Large intestine (tissue), 3 donors: Measurements from ENCODE around the gene DTX3. TPM values are rescaled to one million over a fixed set of nuclear protein-coding genes. Genes with fewer than 3 reads are reported as not detected.
"Not testable (repeated sequence)": the region's sequence is repeated elsewhere in the genome, so short reads cannot be mapped to it uniquely, and the experiment has no call there.

Source experiments
- DNase-seq, 2 donors: peaks; one replicate each; pipeline versions ENCODE4 v3.0.0 to v3.0.0-alpha.2; 2013
- H3K27ac ChIP-seq: one replicate; pipeline ENCODE4 v1.5.1; 2013; ENCODE audit warnings: low read length
- H3K27me3 ChIP-seq: 2 replicates; pipeline ENCODE4 v1.6.1; 2013; ENCODE audit warnings: low read length; ENCODE audit not compliant: control insufficient read depth, insufficient read depth
- H3K36me3 ChIP-seq: 2 replicates; pipeline ENCODE4 v1.6.1; 2013; ENCODE audit warnings: low read length; ENCODE audit not compliant: control insufficient read depth, insufficient read depth
- H3K4me1 ChIP-seq: one replicate; pipeline ENCODE4 v1.6.1; 2013; ENCODE audit warnings: low read length; ENCODE audit not compliant: control insufficient read depth, insufficient read depth
- H3K4me3 ChIP-seq: one replicate; pipeline ENCODE4 v1.5.1; 2013; ENCODE audit warnings: low read length
- H3K9me3 ChIP-seq: one replicate; pipeline ENCODE4 v1.6.1; 2013; ENCODE audit warnings: mild to moderate bottlenecking, low read depth, low read length, moderate library complexity; ENCODE audit not compliant: control insufficient read depth
- WGBS: methylation state at CpG from one replicate; pipeline ENCODE4 v1.1.5; 2013; ENCODE audit warnings: low lambda C conversion rate; ENCODE audit not compliant: insufficient coverage; 5-methylcytosine and 5-hydroxymethylcytosine counted together
- polyA plus RNA-seq: library from polyadenylated mRNA; unstranded; fragments of 120-200 nt; gene quantifications from one replicate; pipeline ENCODE4 v1.2.1, GENCODE V29; 2013

The DTX3 gene
- polyA plus RNA-seq, 1 donor = 25.9 TPM

- Histone ChIP-seq H3K27me3 (no peaks in the 10 kb centered on the region), H3K9me3 (peaks cover 6% of the 10 kb centered on the region), H3K36me3 (no peaks in the 10 kb centered on the region), H3K27ac (no peak overlapping the region), H3K4me1 (no peaks in the 10 kb centered on the region), H3K4me3 (no peak overlapping the region)
- WGBS = no CpG with 5 or more reads among the region's 23 CpGs
- DNase-seq = no peak
Measured at GRCh38 chr12:57655541-57656240, 51.1 kb downstream of the DTX3 start.

GRCh38 chr12:57656408-57656807, 51.8 kb downstream of the DTX3 start:
- no CpG with 5 or more reads among the region's 4 CpGs for WGBS
- not testable (repeated sequence) for DNase-seq, H3K4me3 ChIP-seq, H3K4me1 ChIP-seq, H3K9me3 ChIP-seq, H3K27me3 ChIP-seq, H3K27ac ChIP-seq, H3K36me3 ChIP-seq

GRCh38 chr12:57657744-57658143, 53.1 kb downstream of the DTX3 start:
- WGBS = no CpG with 5 or more reads among the region's 3 CpGs
- no peak overlapping the region for H3K27ac ChIP-seq
- H3K4me3 ChIP-seq = no peak overlapping the region
- H3K27me3 ChIP-seq = no peaks in the 10 kb centered on the region
- DNase-seq = no peak
- H3K4me1 ChIP-seq = no peaks in the 10 kb centered on the region
- no peaks in the 10 kb centered on the region for H3K36me3 ChIP-seq
- H3K9me3 ChIP-seq = peaks cover 6% of the 10 kb centered on the region

GRCh38 chr12:57658890-57659289, 54.3 kb downstream of the DTX3 start:
- 50% methylated on average over 1 of the region's 3 CpGs for WGBS
- Histone ChIP-seq H3K36me3 (no peaks in the 10 kb centered on the region), H3K27ac (no peak overlapping the region), H3K9me3 (peaks cover 6% of the 10 kb centered on the region), H3K27me3 (no peaks in the 10 kb centered on the region), H3K4me3 (no peak overlapping the region), H3K4me1 (no peaks in the 10 kb centered on the region)
- DNase-seq = no peak

Other genes with a start within 250 kb of the DTX3 start
- gene R3HDM2, start 173.8 kb upstream of the DTX3 start, polyA plus RNA-seq = 64.2 TPM
- 0.40 TPM for gene INHBC, start 170.0 kb upstream of the DTX3 start, polyA plus RNA-seq
- gene INHBE, start 149.5 kb upstream of the DTX3 start, polyA plus RNA-seq = 0.28 TPM
- 7.3 TPM for gene GLI1, start 145.0 kb upstream of the DTX3 start, polyA plus RNA-seq
- gene ARHGAP9, start 125.0 kb upstream of the DTX3 start, polyA plus RNA-seq = 16.1 TPM
- gene MARS1, start 116.8 kb upstream of the DTX3 start, polyA plus RNA-seq = 81.9 TPM
- 39.9 TPM for gene DDIT3, start 84.3 kb upstream of the DTX3 start, polyA plus RNA-seq
- 67.7 TPM for gene MBD6, start 82.0 kb upstream of the DTX3 start, polyA plus RNA-seq
- gene DCTN2, start 57.6 kb upstream of the DTX3 start, polyA plus RNA-seq = 136 TPM
- 12.3 TPM for gene KIF5A, start 54.8 kb upstream of the DTX3 start, polyA plus RNA-seq
- 26.0 TPM for gene PIP4K2C, start 13.6 kb upstream of the DTX3 start, polyA plus RNA-seq
- 17.8 TPM for gene ARHGEF25, start 6.6 kb downstream of the DTX3 start, polyA plus RNA-seq
- gene B4GALNT1, start 28.4 kb downstream of the DTX3 start, polyA plus RNA-seq = 2.4 TPM
- gene OS9, start 89.3 kb downstream of the DTX3 start, polyA plus RNA-seq = 264 TPM
- 2.9 TPM for gene AGAP2, start 133.9 kb downstream of the DTX3 start, polyA plus RNA-seq
- 62.2 TPM for gene TSPAN31, start 140.2 kb downstream of the DTX3 start, polyA plus RNA-seq
- 196 TPM for gene CDK4, start 147.5 kb downstream of the DTX3 start, polyA plus RNA-seq
- 28.1 TPM for gene MARCHF9, start 150.3 kb downstream of the DTX3 start, polyA plus RNA-seq
- 1.8 TPM for gene CYP27B1, start 162.3 kb downstream of the DTX3 start, polyA plus RNA-seq
- 22.8 TPM for gene METTL1, start 167.3 kb downstream of the DTX3 start, polyA plus RNA-seq
- 8.0 TPM for gene EEF1AKMT3, start 167.8 kb downstream of the DTX3 start, polyA plus RNA-seq
- gene TSFM, start 178.0 kb downstream of the DTX3 start, polyA plus RNA-seq = 36.0 TPM
- 9.9 TPM for gene AVIL, start 213.9 kb downstream of the DTX3 start, polyA plus RNA-seq
- gene CTDSP2, start 241.9 kb downstream of the DTX3 start, polyA plus RNA-seq = 131 TPM